Transverse colon (tissue), 4 donors: ENCODE results near the gene RASSF3. TPM values are rescaled to one million over a fixed set of nuclear protein-coding genes. Genes with fewer than 3 reads are reported as not detected.

Experiments used
- DNase-seq: peaks from one replicate; pipeline ENCODE4 v3.0.0-alpha.2; 2019
- H3K27ac ChIP-seq, 4 donors: fragments of 200-600 bp; sonication (generic); 2 replicates each; pipeline ENCODE4 v1.5.1; 2016 to 2018; ENCODE audit warnings: inconsistent platforms in 4 of 4
- H3K27me3 ChIP-seq: fragments of 200-600 bp; sonication (generic); 2 replicates; pipeline ENCODE4 v1.5.1; 2017; ENCODE audit warnings: inconsistent platforms
- H3K36me3 ChIP-seq, 4 donors: fragments of 200-600 bp; sonication (generic); 2 replicates each; pipeline ENCODE4 v1.5.1; 2017 to 2019; ENCODE audit warnings: inconsistent platforms in 4 of 4
- H3K4me1 ChIP-seq, 4 donors: fragments of 200-600 bp; sonication (generic); 2 replicates each; pipeline ENCODE4 v1.5.1; 2017 to 2020; ENCODE audit warnings: inconsistent platforms in 4 of 4
- H3K4me3 ChIP-seq, 4 donors: fragments of 200-600 bp; sonication (generic); 1 replicate in 1 of 4; 2 replicates in 3 of 4; pipeline versions ENCODE4 v1.5.1 to v1.6.1; 2017 to 2019; ENCODE audit warnings: inconsistent platforms in 4 of 4
- H3K9me3 ChIP-seq, 2 donors: fragments of 200-600 bp; sonication (generic); 2 replicates each; pipeline ENCODE4 v1.5.1; 2017 to 2019; ENCODE audit warnings: inconsistent platforms in 2 of 2
- EP300 ChIP-seq: sonication (generic); formaldehyde crosslinking; IDR thresholded peaks from one replicate; pipeline ENCODE4 v1.6.1; 2017; ENCODE audit warnings: antibody characterized with exemption, low read depth
- POLR2A ChIP-seq: fragments of 450-650 bp; IDR thresholded peaks from one replicate; pipeline ENCODE4 v1.6.1; 2016; ENCODE audit warnings: antibody characterized with exemption, mild to moderate bottlenecking, moderate library complexity
- POLR2AphosphoS5 ChIP-seq, 3 donors: sonication (generic); formaldehyde crosslinking; IDR thresholded peaks; one replicate each; pipeline ENCODE4 v1.6.1; 2016; ENCODE audit warnings: antibody characterized with exemption in 3 of 3
- WGBS, 2 donors: methylation state at CpG; one replicate each; pipeline ENCODE4 v1.1.5; 2018; ENCODE audit warnings: low coverage in 1 of 2; 5-methylcytosine and 5-hydroxymethylcytosine counted together
- in situ Hi-C, 4 donors: fragments of 200-750 bp; cut with MboI; loops; one replicate each; pipeline versions ENCODE4 v1.15.0 to v1.15.1; 2017; ENCODE audit warnings: low sequenced_read_pairs in 3 of 4, low pct_ligation_motif_present in 1 of 4, low pct_unique_long_range_greater_than_20kb in 1 of 4
- intact Hi-C: fragments of 100-400 bp; cut with DNase I; formaldehyde crosslinking; loops from one replicate; pipeline ENCODE4 v1.15.1; 2023; ENCODE audit warnings: low total_unique reads
- total RNA-seq, 4 donors: library from RNA; depleted of rRNA; stranded (reverse); fragments of >200 nt; gene quantifications; one replicate each; pipeline ENCODE4 v1.1.0, GENCODE V29; 2016
- TF ChIP-seq, protein P1 (sequence below), 5 experiments: fragments of 200-600 bp in 3 of 5; fragments of 450-650 bp in 2 of 5; sonication (generic) in 3 of 5; IDR thresholded peaks; 1 replicate in 2 of 5; 2 replicates in 3 of 5; pipeline ENCODE4 v1.5.1; 2016 to 2017; ENCODE audit warnings: antibody characterized with exemption in 5 of 5, inconsistent platforms in 3 of 5, mild to moderate bottlenecking in 2 of 5, moderate library complexity in 1 of 5

Gene RASSF3
- total RNA-seq, 4 donors from 2014 or later, result 41.6 to 83.2 (median 62.5) TPM

DNA sequence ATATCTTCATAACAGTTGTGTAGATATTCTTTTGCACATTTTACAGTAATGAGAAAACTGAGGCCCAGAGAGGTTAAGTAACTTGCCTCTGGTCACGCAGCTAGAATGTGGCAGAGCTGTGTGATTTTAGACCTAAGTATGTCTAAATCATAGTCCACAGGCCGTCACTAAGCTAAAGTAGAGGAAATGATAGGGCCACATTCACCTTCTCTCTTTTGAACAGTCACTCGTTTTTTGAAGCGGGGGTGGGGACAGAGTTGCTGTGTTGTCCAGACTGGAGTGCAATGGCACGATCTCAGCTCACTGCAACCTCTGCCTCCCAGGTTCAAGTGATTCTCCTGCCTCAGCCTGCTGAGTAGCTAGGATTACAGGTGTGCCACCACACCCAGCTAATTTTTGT is 68.5 kb downstream of the RASSF3 start:
- no peak overlapping the region for H3K4me3 ChIP-seq
- DNase-seq, result no peak
- no peaks in the 10 kb centered on the region for H3K36me3 ChIP-seq
- intact Hi-C loops (no loop called here), in situ Hi-C loops (loop anchor here in 1 of 4 donors (10.0 kb wide), 1 partner anchor 54 kb away; no protein-coding TSS in a partner anchor)
- H3K27me3 ChIP-seq, result no peaks in the 10 kb centered on the region
- WGBS, 2 donors, result 70 to 75% methylated on average over 2 to 5 of the region's 5 CpGs
- H3K4me1 ChIP-seq, result peaks cover 62 to 87% (median 69%) of the 10 kb centered on the region in 4 donors
- TF ChIP-seq POLR2A (no peak), EP300 (no peak), POLR2AphosphoS5 (IDR thresholded peaks at IDR 0.05) (no peak)
- TF ChIP-seq, protein P1, sequence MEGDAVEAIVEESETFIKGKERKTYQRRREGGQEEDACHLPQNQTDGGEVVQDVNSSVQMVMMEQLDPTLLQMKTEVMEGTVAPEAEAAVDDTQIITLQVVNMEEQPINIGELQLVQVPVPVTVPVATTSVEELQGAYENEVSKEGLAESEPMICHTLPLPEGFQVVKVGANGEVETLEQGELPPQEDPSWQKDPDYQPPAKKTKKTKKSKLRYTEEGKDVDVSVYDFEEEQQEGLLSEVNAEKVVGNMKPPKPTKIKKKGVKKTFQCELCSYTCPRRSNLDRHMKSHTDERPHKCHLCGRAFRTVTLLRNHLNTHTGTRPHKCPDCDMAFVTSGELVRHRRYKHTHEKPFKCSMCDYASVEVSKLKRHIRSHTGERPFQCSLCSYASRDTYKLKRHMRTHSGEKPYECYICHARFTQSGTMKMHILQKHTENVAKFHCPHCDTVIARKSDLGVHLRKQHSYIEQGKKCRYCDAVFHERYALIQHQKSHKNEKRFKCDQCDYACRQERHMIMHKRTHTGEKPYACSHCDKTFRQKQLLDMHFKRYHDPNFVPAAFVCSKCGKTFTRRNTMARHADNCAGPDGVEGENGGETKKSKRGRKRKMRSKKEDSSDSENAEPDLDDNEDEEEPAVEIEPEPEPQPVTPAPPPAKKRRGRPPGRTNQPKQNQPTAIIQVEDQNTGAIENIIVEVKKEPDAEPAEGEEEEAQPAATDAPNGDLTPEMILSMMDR (IDR thresholded peaks at IDR 0.05), result no peak
- H3K27ac ChIP-seq, result peak overlapping the region; percentile 80 to 90 (median 86)
- H3K9me3 ChIP-seq, result no peaks in the 10 kb centered on the region

DNA sequence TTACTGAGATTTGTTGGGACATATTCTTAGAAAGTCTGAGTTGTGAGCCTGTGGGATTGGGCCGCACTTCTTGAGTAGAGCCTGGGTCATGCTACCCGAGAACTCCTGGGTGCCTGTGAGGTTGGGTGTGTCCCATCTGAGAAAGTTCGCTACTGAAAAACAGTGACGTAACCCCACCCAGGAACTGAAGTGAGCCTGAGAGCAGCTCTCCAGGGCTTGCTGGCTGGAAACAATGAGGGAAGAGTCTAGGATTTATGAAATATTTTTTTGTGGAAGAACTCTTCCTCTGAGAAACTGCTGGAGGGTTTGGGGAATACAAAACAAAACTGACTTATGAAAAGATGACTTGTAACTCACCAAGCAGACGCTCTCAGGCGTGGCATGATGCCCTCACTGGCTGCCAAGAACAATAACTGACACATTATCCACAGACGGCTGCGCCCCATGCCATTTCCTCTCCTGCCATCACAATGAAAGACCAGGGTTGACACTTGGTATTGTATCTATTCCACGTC is 69.2 kb downstream of the RASSF3 start:
- Histone ChIP-seq H3K4me3 (peak overlapping the region in 2 of 4 donors; percentile 5 to 27), H3K27me3 (no peaks in the 10 kb centered on the region), H3K4me1 (peaks cover 55 to 83% (median 62%) of the 10 kb centered on the region in 4 donors), H3K27ac (peak overlapping the region; percentile 80 to 90 (median 86)), H3K9me3 (no peaks in the 10 kb centered on the region), H3K36me3 (no peaks in the 10 kb centered on the region)
- DNase-seq, result peak; percentile 81
- intact Hi-C loops, result no loop called here
- peak in 2 of 3 donors; percentile 50 to 68 for TF ChIP-seq POLR2AphosphoS5 (IDR thresholded peaks at IDR 0.05)
- no peak for TF ChIP-seq EP300
- in situ Hi-C loops, result loop anchor here in 1 of 4 donors (10.0 kb wide), 1 partner anchor 55 kb away; no protein-coding TSS in a partner anchor
- WGBS, 2 donors, result 8 to 21% methylated on average over 5 to 9 of the region's 9 CpGs

DNA sequence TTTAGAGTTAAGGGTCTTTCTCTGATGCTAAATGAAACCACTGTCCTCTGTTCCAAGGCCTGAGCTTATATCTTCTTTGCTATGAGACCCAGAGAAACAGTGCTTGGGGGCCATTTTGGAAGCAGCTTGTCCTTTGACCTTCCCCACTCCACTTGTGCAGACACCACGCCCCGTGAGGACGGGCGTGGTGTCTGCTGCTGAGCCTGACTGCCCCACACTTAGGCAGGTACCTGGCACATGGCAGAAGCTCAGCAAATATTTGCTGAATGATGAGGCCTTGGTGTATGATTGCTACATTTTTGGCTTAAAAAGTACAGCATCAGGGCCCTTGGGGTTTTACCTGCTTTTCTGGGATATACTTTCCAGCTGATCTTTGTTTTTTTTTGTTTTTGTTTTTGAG is 69.9 kb downstream of the RASSF3 start:
- peak; percentile 53 for DNase-seq

DNA sequence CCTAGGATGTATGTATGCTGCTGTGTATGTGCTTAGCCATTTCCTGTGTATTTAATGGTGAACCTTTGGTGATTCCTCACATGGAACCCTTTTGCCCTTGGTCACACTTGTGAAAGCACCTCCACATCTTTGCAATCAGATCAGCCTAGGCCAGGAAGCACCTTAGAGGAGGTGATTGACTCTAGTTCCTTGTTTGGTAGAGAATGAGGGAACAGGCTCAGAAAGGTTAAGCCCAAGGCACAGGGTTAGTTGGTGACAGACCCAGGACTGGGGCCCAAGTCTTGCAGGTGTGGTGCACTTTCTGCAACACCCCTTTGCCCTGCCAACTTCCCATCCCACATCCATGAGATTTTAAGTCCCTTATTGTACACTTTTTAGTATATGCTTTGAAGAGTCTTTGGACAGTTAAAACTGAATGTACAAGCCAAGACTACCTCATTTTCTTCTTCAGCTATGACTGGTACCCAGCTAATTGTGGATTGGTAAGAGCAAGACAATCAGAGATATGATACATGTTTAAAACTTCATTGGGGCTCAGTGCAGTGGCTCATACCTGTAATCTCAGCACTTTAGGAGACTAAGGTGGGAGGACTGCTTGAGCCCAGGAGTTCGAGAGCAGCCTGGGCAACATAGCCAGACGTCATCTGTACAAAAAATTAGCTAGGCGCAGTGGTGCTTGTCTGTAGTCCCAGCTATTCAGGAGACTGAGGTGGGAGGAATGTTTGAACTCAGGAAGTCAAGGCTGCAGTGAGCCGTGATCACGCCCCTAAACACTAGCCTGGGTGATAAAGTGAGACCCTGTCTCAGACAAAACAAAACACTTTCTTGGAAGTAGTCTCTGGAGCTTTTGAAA is 71.1 kb downstream of the RASSF3 start:
- in situ Hi-C loops (no loop called here), intact Hi-C loops (no loop called here)
- WGBS, 2 donors, result 71% methylated on average over 5 of the region's 5 CpGs; no CpG with 5 or more reads in 1 of the 2 donors
- Histone ChIP-seq H3K4me1 (peaks cover 40 to 64% (median 48%) of the 10 kb centered on the region in 4 donors), H3K36me3 (peaks cover 0 to 2% (median 0%) of the 10 kb centered on the region in 4 donors), H3K9me3 (no peaks in the 10 kb centered on the region), H3K4me3 (no peak overlapping the region), H3K27me3 (no peaks in the 10 kb centered on the region), H3K27ac (peak overlapping the region; percentile 80 to 90 (median 86))
- DNase-seq, result no peak
- TF ChIP-seq POLR2AphosphoS5 (IDR thresholded peaks at IDR 0.05) (no peak), POLR2A (no peak), EP300 (no peak)
- TF ChIP-seq, protein P1 (IDR thresholded peaks at IDR 0.05), result no peak

More for the DNA sequence above, 69.9 kb downstream of the RASSF3 start:
- intact Hi-C loops, result no loop called here
- 58% methylated on average over 4 of the region's 4 CpGs; no CpG with 5 or more reads in 1 of the 2 donors for WGBS, 2 donors
- no peaks in the 10 kb centered on the region for H3K9me3 ChIP-seq
- H3K27ac ChIP-seq, result peak overlapping the region; percentile 80 to 90 (median 86)
- no peaks in the 10 kb centered on the region for H3K36me3 ChIP-seq
- H3K27me3 ChIP-seq, result no peaks in the 10 kb centered on the region
- no peak for TF ChIP-seq EP300
- no peak for TF ChIP-seq POLR2AphosphoS5 (IDR thresholded peaks at IDR 0.05)
- TF ChIP-seq, protein P1 (IDR thresholded peaks at IDR 0.05), result no peak
- TF ChIP-seq POLR2A, result no peak
- H3K4me1 ChIP-seq, result peaks cover 50 to 76% (median 56%) of the 10 kb centered on the region in 4 donors
- in situ Hi-C loops, result no loop called here
- H3K4me3 ChIP-seq, result peak overlapping the region in 2 of 4 donors; percentile 5 to 27
